Activated CD8-positive, alpha-beta memory T cell treated with anti-CD3 and anti-CD28 coated beads for 4 hours (primary cell): ENCODE measurements around the gene AREG.

Source experiments
- DNase-seq, 2 donors: peaks; one replicate each; pipeline ENCODE4 v3.0.0-alpha.2; 2020; ENCODE audit warnings: low read depth in 2 of 2

AREG gene

GRCh38 chr4:74431113-74431826, 13.7 kb upstream of the AREG start:
- no peak for DNase-seq

GRCh38 chr4:74433043-74433442, 11.9 kb upstream of the AREG start:
- DNase-seq: no peak

- no peak for DNase-seq
These were observed 11.3 kb upstream of the AREG start for GRCh38 chr4:74433541-74434172.

- DNase-seq: no peak
These were observed 9.6 kb upstream of the AREG start for GRCh38 chr4:74435296-74435695.

- no peak for DNase-seq
These were observed 7.1 kb upstream of the AREG start for GRCh38 chr4:74437866-74438265.

- DNase-seq: no peak
These were observed 6.3 kb upstream of the AREG start for GRCh38 chr4:74438661-74439060.

GRCh38 chr4:74439952-74440351, 5.0 kb upstream of the AREG start:
- no peak for DNase-seq

- no peak for DNase-seq
These were observed 4.6 kb upstream of the AREG start for GRCh38 chr4:74440356-74440755.

- DNase-seq: no peak
These were observed 3.2 kb upstream of the AREG start for GRCh38 chr4:74441744-74442143.

- no peak for DNase-seq
These were observed 1.4 kb downstream of the AREG start for GRCh38 chr4:74446193-74446868.

- no peak for DNase-seq
These were observed 2.0 kb downstream of the AREG start for GRCh38 chr4:74446896-74447295.

- DNase-seq: no peak
These were observed 2.8 kb downstream of the AREG start for GRCh38 chr4:74447636-74448233.

- no peak for DNase-seq
These were observed 4.8 kb downstream of the AREG start for GRCh38 chr4:74449571-74450297.

GRCh38 chr4:74450298-74450683, 5.4 kb downstream of the AREG start:
- no peak for DNase-seq

- no peak for DNase-seq
These were observed 6.3 kb downstream of the AREG start for GRCh38 chr4:74451214-74451661.

GRCh38 chr4:74453037-74453635, 8.2 kb downstream of the AREG start:
- DNase-seq: no peak

GRCh38 chr4:74453829-74454742, 9.2 kb downstream of the AREG start:
- DNase-seq: no peak

- DNase-seq: no peak
These were observed 10.6 kb downstream of the AREG start for GRCh38 chr4:74455361-74456055.

- DNase-seq: no peak
These were observed 11.3 kb downstream of the AREG start for GRCh38 chr4:74456056-74456744.
